Suprapubic skin (tissue), 3 donors: Measurements from ENCODE around the gene PRKN.

Source experiments
- CTCF ChIP-seq, 2 donors: fragments of 200-600 bp in 1 of 2; fragments of 450-650 bp in 1 of 2; sonication (generic) in 1 of 2; IDR thresholded peaks; one replicate each; pipeline ENCODE4 v1.5.1; 2016 to 2019; ENCODE audit warnings: antibody characterized with exemption in 2 of 2, mild to moderate bottlenecking in 1 of 2, moderate library complexity in 1 of 2
- POLR2A ChIP-seq, 2 donors: fragments of 450-650 bp; IDR thresholded peaks; one replicate each; pipeline ENCODE4 v1.6.1; 2017; ENCODE audit warnings: antibody characterized with exemption in 2 of 2, mild to moderate bottlenecking in 2 of 2, moderate library complexity in 2 of 2

GRCh38 chr6:162576016-162576415 lies 151.6 kb downstream of the PRKN start:
- TF ChIP-seq POLR2A (IDR thresholded peaks at IDR 0.05) (no peak), CTCF (IDR thresholded peaks at IDR 0.05) (no peak)
